H1 (cell line): ENCODE measurements around the gene SSTR1. TPM values are rescaled to one million over a fixed set of nuclear protein-coding genes. Genes with fewer than 3 reads are reported as not detected.

Experiments
- BACH1 ChIP-seq: IDR thresholded peaks from 2 replicates; pipeline ENCODE4 v1.6.1; 2012; ENCODE audit warnings: low read length, improper control_type of control experiment
- FOSL1 ChIP-seq: IDR thresholded peaks from 2 replicates; pipeline ENCODE4 v1.6.1; 2011; ENCODE audit warnings: mild to moderate bottlenecking, low read depth, low read length, moderate library complexity; ENCODE audit not compliant: insufficient read depth
- GABPA ChIP-seq: IDR thresholded peaks from 2 replicates; pipeline ENCODE4 v1.6.1; 2011; ENCODE audit warnings: mild to moderate bottlenecking, low read length, moderate library complexity, borderline replicate concordance; ENCODE audit not compliant: insufficient read depth
- POU5F1 ChIP-seq: IDR thresholded peaks from 2 replicates; pipeline ENCODE4 v1.6.1; 2011; ENCODE audit warnings: low read depth, mild to moderate bottlenecking, low read length, moderate library complexity
- RBBP5 ChIP-seq: IDR thresholded peaks from 2 replicates; pipeline ENCODE4 v1.7.1; 2012; ENCODE audit warnings: low read depth, mild to moderate bottlenecking, inconsistent platforms, low read length, moderate library complexity, borderline replicate concordance
- SP1 ChIP-seq: IDR thresholded peaks from 2 replicates; pipeline ENCODE4 v1.6.1; 2011; ENCODE audit warnings: low read depth, low read length
- SRF ChIP-seq: IDR thresholded peaks from 2 replicates; pipeline ENCODE4 v1.6.1; 2011; ENCODE audit warnings: mild to moderate bottlenecking, low read depth, low read length, moderate library complexity
- TCF12 ChIP-seq: IDR thresholded peaks from 2 replicates; pipeline ENCODE4 v1.6.1; 2011; ENCODE audit warnings: low read depth, mild to moderate bottlenecking, low read length
- polyA plus RNA-seq, 7 experiments: library from polyadenylated mRNA; depleted of rRNA in 3 of 7; stranded (reverse) in 5 of 7; unstranded in 2 of 7; fragments of >200 nt in 5 of 7; fragments of 200-250 nt in 2 of 7; gene quantifications; 1 replicate in 5 of 7; 2 replicates in 1 of 7; 4 replicates in 1 of 7; pipeline versions ENCODE4 v1.2.1 to v1.2.3, GENCODE V29; 2011 to 2013; ENCODE audit warnings: missing spikeins in 2 of 7, mixed read lengths in 2 of 7
- total RNA-seq: library from RNA; stranded (reverse); fragmentation: NEBNext Ultra II Directional; extraction: Animal tissue kit (Norgen Biotek cat#: 25700); gene quantifications from 2 replicates; pipeline ENCODE4 v1.2.1, GENCODE V29; 2021
- TF ChIP-seq, protein P1 (sequence below): IDR thresholded peaks from 2 replicates; pipeline ENCODE4 v1.6.1; 2012; ENCODE audit warnings: low read length, inconsistent platforms

Gene SSTR1
- total and polyA plus RNA-seq, 2 of the 8 experiments (the other 6 are each of a cell fraction or from before 2014, with no cell fraction given), result 0.82 to 0.93 TPM

DNA sequence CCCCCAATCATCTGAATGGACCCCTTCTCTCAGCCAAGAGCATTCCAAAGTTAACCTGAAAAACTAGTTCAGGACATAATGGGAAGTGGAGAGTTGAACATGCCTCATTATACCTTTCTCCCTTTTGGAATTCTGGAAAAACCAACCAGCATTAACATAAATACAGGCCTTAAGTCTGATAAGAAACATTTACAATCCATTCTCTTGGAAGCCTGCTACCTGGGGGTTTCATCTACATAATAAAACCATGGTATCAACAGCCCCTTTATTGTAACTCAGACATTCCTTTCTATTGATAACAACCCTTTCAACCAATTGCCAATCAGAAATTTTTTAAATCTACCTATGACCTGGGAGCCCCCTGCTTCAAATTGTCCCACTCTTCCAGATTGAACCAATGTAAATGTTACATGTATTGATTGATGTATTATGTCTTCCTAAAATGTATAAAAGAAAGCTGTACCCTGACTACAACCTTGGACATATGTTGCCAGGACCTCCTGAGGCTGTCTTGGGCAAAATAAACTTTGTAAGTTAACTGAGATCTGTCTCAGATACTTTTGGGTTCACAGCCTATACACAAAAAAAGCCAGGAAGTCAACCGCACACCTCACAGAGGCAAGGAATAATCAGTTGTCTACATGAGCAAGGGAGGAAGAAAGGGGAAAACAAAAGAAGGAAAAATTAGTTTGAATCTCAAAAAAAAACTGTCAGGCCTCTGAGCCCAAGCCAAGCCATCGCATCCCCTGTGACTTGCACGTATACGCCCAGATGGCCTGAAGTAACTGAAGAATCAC, 17.6 kb upstream of the SSTR1 start (continued):
- no peak for TF ChIP-seq RBBP5
- TF ChIP-seq FOSL1, result no peak
- TF ChIP-seq, protein P1, sequence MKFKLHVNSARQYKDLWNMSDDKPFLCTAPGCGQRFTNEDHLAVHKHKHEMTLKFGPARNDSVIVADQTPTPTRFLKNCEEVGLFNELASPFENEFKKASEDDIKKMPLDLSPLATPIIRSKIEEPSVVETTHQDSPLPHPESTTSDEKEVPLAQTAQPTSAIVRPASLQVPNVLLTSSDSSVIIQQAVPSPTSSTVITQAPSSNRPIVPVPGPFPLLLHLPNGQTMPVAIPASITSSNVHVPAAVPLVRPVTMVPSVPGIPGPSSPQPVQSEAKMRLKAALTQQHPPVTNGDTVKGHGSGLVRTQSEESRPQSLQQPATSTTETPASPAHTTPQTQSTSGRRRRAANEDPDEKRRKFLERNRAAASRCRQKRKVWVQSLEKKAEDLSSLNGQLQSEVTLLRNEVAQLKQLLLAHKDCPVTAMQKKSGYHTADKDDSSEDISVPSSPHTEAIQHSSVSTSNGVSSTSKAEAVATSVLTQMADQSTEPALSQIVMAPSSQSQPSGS, result no peak
- no peak for TF ChIP-seq SRF
- peak; percentile 20; the same call in 1 of the 2 replicates for TF ChIP-seq SP1
- TF ChIP-seq TCF12, result no peak
- TF ChIP-seq BACH1, result no peak
- TF ChIP-seq GABPA, result no peak
- TF ChIP-seq POU5F1, result no peak
